Measurements from ENCODE around the gene FOXJ3. TPM values are rescaled to one million over a fixed set of nuclear protein-coding genes. Genes with fewer than 3 reads are reported as not detected.

The FOXJ3 gene
- total and polyA plus RNA-seq, 2 of the 4 experiments (the other 2 are of a cell fraction), result 16.7 to 30.5 TPM

- DNase-seq (peak; percentile 17), ATAC-seq (ENCODE audit: low read depth) (no peak)
- no peak overlapping the region for H3K4ac ChIP-seq (ENCODE audit: low read depth, low read length)
- H3K23ac ChIP-seq (ENCODE audit: low read depth, low read length), result no peak overlapping the region
- H3K56ac ChIP-seq (ENCODE audit: extremely low read depth, insufficient read depth, low read length), result no peak overlapping the region
- no peak overlapping the region for H4K8ac ChIP-seq (ENCODE audit: low read depth in 2 of 2, low read length in 2 of 2)
- H3K18ac ChIP-seq (ENCODE audit: low read depth, low read length), result no peak overlapping the region
- no peaks in the 10 kb centered on the region for H3K9me3 ChIP-seq (ENCODE audit: control insufficient read depth, insufficient read depth, low read length)
- intact Hi-C loops (cut with micrococcal nuclease) (loop anchor here (10.0 kb wide), 1 partner anchor 477 kb away; the partner anchor contains the start of gene PPIH), dilution Hi-C loops (cut with HindIII; ENCODE audit: low sequenced_read_pairs, unreplicated experiment) (no loop called here), in situ Hi-C loops (cut with MboI; ENCODE audit: low sequenced_read_pairs) (no loop called here)
- TF ChIP-seq RAD21 (IDR thresholded peaks at IDR 0.05; ENCODE audit: low read length) (no peak), MAFK (IDR thresholded peaks at IDR 0.05; ENCODE audit: low read depth, low read length) (peak; percentile 52)
- peaks cover 10% of the 10 kb centered on the region for H3K4me1 ChIP-seq (ENCODE audit: control insufficient read depth, insufficient read depth, low read length)
- H3K9me1 ChIP-seq (ENCODE audit: insufficient read depth, low read length), result 0 out of 2 replicates have a peak, but pooled peaks cover 2% of the 10 kb centered on the region
- H2BK20ac ChIP-seq (ENCODE audit: low read depth, low read length), result no peak overlapping the region
- no peak overlapping the region for H2BK120ac ChIP-seq (ENCODE audit: low read depth, low read length)
- peaks cover 12% of the 10 kb centered on the region for H3K36me3 ChIP-seq (ENCODE audit: control insufficient read depth, insufficient read depth, low read length)
- CTCF ChIA-PET, result no interaction called here
- H3K4me3 ChIP-seq (ENCODE audit: insufficient read depth, low read depth, low read length), result no peak overlapping the region
- H3K14ac ChIP-seq (replicated peaks; ENCODE audit: low read depth, low read length), result no peak overlapping the region
- no peak overlapping the region for H2AK5ac ChIP-seq (ENCODE audit: low read depth, low read length)
- WGBS, 2 experiments (ENCODE audit: extremely low coverage in 2 of 2, insufficient read length in 1 of 2), result no CpG with 5 or more reads among the region's 3 CpGs
- BruUV-seq (replicated peaks), result no TSS peak
- H3K79me1 ChIP-seq (ENCODE audit: low read depth in 1 of 2, low read length in 2 of 2), result peaks cover 0 to 4% of the 10 kb centered on the region in 2 experiments; a peak in 2 of 4 replicates
- no peak overlapping the region for H3K4me2 ChIP-seq (ENCODE audit: low read depth, low read length)
- H2BK15ac ChIP-seq (ENCODE audit: low read depth, low read length), result no peak overlapping the region
- no peak overlapping the region for H2AK9ac ChIP-seq (replicated peaks; ENCODE audit: low read depth, low read length, poor library complexity)
- H4K20me1 ChIP-seq (ENCODE audit: insufficient read depth, low read length), result peaks cover 9% of the 10 kb centered on the region; the same call in 1 of the 2 replicates
- H3K27ac ChIP-seq (ENCODE audit: insufficient read depth, low read length), result no peak overlapping the region
- H2AFZ ChIP-seq (replicated peaks; ENCODE audit: low read length, poor library complexity), result no peak overlapping the region
- POLR2A ChIA-PET (ENCODE audit: unreplicated experiment), result no interaction called here
- no peak overlapping the region for H4K91ac ChIP-seq (ENCODE audit: insufficient read depth, low read depth, low read length)
- no peaks in the 10 kb centered on the region for H3K27me3 ChIP-seq (ENCODE audit: control insufficient read depth, insufficient read depth, low read length)
- no peak overlapping the region for H2BK5ac ChIP-seq (ENCODE audit: low read depth, low read length, poor library complexity, severe bottlenecking)
- H3K9ac ChIP-seq (ENCODE audit: low read depth, low read length), result no peak overlapping the region
- H4K5ac ChIP-seq (ENCODE audit: low read depth, low read length), result no peak overlapping the region
Measured at GRCh38 chr1:42178249-42178648, 156.8 kb downstream of the FOXJ3 start.

Measured in IMR-90 (cell line).